Stimulated activated CD8-positive, alpha-beta memory T cell treated with anti-CD3 and anti-CD28 coated beads, Interleukin-15, amount 100 ng/mL, for 1 hour (primary cell): ENCODE data around the gene ELOVL4.

Experiments
- DNase-seq: peaks from one replicate; pipeline ENCODE4 v3.0.0-alpha.2; 2020; ENCODE audit warnings: low read depth

The ELOVL4 gene

DNA sequence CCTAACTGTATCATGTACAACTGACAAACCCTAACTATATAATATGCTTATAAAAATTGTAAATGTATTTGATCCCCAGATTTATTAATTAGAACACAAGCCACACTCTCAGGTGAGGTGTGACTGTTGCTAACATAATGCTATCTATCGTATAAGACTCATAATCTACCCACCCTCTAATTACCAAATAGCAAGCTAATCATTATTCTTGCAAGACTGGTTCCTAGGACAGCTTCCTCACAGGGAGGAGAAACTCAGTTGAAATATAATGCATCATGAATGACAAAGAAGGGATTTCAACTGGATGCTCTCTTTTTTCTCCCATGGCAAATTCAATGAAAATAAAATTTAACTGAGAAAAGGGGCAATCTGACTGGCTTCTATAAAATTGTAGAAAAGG, 35.4 kb downstream of the ELOVL4 start:
- DNase-seq = no peak

DNA sequence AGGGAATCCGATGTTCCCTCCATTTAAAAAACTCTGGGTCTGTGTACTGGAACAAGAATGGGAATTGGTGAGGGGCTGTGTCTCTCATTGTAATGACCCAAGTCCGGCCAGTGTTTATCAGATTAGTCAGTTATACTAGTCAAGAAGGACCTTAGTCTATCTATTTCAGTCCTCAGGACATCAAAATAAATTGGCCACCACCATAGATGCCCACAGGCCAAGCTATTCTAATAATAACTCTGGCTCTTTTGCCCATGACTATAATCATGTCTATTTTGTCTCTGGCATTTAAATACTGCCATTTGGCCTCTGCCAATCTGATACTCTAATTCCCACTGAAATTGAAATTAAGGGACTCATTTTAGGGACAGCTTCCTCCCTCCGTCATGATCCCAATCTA, 37.8 kb downstream of the ELOVL4 start:
- no peak for DNase-seq

DNA sequence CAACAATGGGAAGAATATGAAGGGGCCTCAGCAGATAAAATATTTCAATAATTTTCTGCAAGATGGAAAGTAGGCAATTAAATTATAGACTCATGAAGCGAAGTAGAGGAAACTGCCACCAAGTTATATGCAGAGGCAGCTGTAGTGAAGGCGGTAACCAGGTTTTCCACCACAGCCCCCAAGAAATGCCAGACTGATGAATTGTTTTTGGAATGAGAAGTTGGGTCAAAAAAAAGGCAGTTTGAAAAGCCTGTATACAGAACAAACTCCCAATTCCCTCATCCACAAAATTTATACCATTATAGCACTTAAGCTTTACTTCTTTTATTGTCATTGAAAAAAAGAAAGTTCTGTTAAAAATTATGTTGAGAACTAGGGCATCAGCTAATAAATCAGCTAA, 45.3 kb downstream of the ELOVL4 start:
- DNase-seq = no peak

DNA sequence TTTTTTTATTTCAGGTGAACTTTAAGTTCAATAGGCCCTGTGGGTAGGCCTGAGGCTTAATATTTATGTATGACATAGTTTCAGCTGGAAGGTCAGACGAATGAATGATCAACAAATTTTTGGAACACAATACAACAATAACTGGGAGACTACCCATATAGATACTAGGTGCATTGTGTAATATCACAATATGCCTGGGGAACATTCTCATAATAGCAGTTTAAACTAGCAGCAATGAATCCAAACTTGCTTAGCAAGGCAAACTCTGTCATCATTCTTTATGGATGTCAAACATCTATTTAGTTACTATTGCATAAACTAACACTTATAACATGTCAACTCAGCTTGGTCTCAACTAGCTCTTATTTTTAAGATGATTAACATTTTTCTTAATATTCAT, 49.3 kb downstream of the ELOVL4 start:
- no peak for DNase-seq

DNA sequence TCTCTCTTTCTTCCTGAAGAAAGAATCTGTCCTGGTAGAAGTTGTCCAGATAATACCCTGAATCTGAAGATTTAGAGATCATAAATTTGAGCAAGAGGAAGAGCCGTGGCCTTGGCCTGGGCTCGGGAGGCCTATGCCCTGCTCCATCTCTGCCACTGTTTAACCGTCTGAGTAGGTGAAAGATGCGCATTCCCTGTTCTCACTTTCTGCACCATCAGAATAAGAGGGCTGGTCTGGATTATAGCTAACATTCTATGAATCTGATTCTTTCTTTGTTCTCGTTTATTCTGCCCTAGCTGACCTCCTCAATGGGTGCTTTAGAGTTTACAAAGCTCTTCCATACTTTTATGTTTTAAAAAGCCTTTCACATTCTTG, 51.3 kb downstream of the ELOVL4 start:
- no peak for DNase-seq

DNA sequence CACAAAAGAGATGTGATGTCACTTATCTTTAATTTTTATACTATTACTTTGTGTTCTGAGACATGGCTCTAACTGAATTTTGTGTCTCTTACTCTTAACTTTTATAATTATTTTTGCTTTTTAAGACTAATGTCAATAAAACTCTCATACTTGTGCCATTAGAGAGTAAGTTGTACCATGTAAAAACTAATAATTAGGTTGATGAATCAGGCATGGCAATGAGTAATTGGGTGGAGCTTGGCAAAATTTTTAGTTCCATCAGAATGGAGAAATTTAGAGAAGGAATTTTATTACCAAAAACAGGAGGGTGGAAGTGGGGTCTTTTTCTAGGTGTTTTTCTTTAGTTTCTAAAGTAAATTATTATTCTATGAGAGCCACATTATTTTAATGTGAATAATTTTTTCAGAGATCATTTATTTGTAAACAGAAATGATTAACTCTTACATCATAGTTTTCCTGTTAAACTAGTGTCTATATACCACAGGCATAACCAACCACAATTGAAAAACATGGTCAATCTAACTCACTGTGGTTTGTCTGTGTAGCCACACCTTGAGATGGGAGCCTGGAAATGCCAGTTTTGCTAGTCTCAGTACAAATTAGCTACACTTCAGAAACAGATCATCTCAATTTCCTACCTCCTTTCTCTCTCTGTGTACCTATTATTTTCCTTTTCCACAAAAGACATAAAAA, 51.8 kb downstream of the ELOVL4 start:
- DNase-seq = no peak

DNA sequence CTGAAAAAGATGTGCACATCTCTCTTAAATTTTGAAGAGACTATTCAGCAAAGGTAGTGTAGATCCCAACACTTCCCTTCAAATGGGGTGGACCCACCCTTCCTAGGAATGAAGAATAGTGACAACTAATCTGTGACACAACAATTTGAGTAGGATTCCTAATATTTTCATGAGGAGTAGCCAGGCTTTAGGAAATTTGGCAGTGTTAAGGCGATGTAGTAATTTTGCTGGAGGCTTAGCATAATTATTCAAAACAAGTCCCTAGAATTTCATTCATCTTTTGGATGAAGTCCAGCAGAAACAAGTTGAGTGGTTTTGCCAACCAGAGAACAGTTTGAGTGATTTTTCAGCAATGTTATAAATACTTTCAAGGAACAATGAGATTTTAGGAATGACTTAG, 52.4 kb downstream of the ELOVL4 start:
- DNase-seq = no peak

DNA sequence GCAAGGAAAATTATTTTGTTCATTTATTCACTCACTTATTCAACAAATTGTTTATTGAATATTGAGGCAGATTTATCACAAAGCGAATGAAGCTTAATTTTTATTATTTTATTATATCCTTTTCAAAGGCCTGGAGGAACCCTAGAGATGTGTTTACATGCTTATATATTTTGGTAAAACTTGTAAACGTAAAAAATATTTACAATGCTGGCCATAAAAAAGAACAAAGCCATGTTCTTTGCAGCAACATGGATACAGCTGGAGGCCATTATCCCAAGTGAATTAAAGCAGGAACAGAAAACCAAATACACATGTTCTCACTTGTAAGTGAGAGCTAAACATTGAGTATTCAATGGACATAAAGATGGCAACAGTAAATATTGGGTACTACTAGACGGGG, 58.8 kb downstream of the ELOVL4 start:
- no peak for DNase-seq

DNA sequence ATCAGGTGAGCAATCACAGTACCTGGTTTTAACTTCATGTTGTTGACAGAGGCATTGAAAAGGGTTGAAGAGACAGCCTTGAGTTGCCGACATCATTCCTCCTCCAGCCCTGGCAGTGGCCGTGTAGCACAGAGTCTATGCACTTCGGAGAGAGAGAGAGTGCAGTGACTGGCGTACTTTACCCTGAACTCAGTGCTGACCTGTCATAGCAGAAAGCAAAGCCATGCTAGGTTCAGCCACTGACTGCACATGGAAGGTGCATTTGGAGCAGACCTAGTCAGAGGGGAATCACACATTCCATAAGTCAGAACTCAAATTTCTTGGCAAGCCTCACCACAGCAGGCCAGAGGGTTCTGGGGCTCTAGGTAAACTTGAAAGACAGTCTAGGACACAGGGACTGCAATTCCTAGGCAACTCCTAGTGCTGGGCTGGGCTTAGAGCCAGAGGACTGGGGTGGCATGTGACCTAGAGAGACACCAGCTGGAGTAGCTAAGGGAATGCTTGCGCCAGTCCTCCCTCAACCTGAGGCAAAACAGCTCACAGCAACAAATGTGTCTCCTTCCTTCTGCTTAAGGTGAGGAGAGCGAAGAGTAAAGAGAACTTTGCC, 69.1 kb downstream of the ELOVL4 start:
- no peak for DNase-seq

DNA sequence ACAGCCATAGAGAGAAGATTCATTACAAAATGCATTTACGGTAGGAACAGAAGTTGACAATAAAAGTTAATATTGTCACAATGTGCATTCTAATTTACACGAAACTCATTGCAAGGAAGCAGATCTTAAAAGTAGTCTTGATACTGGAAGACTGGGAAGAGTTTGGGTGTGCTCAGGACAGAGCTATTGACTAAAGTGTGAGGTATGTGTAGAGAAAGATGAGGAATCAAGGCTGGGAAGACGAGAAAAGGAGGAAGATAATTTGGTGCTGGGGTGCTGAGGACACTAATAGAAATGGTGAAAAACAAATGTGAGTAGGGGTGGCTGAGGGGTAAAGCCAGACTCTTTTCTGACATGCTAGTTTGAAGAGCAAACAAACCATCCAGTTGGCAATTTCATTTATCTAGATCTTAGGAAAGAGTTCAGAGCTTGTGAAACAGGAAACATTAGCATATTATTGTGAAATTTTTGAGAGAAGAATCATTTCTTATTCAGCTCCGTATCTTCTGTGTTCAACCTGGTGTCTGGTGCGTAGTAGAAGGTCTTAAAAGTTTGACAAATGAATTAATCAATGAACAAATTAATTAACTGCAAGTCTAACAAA, 72.7 kb downstream of the ELOVL4 start:
- no peak for DNase-seq

DNA sequence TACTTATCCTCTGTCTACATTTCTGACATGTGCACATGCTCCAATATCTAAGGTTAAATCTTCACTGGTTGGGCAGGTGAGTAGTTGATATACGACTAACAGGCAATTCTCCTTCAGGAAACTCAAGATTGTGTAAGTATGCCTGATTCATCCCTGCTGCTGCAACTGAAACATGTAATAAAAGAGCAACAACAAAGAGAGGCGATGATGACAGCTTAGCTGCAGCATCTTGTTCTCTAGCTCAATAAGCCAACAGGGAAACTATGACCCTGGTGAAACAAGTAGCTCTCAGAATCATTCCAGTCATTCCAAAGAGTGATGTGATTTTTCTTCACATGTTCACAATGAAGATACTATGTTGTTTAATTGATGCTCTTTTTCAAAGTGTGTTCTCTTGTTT, 74.4 kb downstream of the ELOVL4 start:
- DNase-seq = no peak

DNA sequence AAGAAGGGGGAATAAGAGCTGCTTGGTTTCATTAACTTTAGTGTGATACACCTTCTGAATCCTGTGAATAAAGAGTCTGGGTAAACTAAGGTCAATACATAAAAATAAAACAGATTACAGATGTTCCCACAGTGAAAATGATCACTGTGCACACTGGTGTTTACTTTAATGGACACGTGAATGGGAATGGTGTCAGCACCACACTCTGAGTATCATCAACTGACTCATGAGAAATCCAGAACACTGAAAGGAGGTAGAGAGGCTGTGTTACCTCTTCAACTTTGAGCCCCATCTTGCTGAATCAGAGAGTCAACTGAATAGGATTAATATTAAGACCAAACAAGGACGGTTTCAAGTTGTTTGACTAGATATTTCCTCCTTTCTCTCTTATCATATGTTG, 75.0 kb downstream of the ELOVL4 start:
- DNase-seq = no peak

DNA sequence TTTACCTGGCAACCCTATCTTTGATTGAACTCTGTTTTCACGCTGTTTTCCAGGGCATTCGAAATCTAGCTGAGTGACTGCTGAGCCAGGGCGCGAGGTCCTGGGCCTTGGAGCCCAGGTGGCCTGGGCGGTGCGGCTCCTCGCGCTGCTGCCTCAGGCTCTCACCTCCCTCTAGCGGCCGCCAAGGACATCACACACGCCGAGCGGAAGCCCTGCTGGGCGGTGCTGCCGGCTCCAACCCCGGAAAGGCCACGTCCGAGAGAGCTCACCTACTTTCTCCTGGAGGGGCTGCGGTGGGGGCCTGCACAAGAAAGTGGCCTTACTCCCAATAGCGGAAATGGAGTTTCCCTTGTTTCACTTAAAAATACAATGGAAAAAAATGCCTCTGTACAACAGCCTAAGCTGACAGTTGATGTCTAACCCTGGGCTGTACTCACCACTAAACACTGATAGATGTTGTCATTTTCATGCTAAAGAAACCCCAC, 77.7 kb downstream of the ELOVL4 start:
- DNase-seq = peak; percentile 64

DNA sequence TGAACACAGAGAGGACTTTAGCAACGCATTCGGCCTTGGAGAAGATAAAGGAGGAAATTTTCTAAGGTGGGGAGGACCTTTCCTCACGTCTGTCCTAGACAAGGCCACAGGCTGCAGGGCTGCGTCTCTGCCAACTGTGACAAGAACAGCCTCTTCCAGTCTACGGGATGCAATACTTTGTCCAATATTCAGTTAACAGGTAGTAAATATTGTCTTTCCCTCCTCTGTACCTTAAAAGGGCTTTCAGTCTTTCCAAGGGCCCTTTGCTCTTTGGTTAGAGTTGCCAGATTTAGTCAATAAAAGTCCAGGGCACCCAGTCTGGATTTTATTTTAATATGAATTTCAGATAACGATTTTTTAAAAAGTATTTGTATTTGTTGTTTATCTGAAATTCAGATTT, 78.2 kb downstream of the ELOVL4 start:
- no peak for DNase-seq

DNA sequence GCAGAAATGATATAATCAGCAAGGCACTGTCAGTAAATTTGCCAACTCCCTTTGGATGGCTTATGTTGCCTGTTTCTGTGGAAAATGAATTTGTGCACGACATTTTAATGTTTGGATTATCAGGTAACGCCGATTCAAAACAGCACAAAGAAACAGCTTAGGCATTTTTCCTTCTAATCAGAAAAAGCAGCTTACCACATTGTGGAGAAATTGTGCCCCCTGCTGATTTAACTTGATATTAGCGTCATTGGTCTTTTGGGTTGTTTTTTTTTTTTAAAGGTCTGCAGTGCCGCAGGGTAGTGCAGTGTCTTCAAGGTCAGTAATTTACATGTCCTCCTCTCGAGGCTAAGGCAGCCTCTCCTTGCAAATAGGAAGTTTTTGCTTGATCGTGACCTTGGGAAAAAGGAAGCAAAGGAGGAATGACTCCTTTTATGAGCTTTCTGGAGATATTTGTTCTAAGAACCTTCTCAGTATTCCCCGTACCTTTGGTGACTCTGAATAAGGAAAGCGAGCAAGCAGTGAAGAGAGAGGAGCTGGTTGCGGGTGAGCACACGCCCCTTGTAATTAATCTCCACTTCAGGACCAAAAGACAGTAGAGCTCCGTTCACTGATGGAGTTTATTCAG, 79.1 kb downstream of the ELOVL4 start:
- no peak for DNase-seq
